ENCODE data around the gene BTC. TPM values are rescaled to one million over a fixed set of nuclear protein-coding genes. Genes with fewer than 3 reads are reported as not detected.

BTC gene
- total RNA-seq, 2 donors from 2014 or later = 3.4 to 6.1 TPM

DNA sequence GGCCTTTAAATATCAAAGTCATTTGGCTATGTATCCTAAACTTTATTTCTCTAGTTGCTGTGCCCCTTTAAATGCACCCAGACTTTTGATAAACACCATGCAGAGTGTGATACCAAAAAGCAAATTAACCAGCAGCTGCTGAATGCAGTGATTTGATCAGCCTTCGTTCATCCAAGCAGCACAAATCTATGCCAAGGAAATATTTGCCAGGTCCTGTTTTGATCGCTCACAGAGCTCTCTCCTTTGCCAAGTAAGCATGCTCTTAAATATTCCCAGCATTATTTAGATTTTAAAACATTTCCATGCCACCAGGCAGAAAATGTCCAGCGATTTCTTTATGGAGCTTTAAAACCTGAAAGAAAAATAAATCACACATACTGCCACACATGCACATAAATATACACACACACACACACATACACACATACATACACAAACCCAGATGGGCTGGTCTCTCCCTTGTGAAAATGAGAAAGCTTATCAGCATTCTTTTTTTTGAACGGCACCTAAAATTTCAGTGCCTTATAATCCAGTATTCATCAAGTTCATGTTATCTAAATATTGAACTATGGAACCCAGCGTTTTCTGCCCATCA lies 35.7 kb downstream of the BTC start:
- Histone ChIP-seq H3K27ac (no peak overlapping the region), H3K4me1 (no peaks in the 10 kb centered on the region), H3K9me3 (no peaks in the 10 kb centered on the region), H3K36me3 (no peaks in the 10 kb centered on the region), H3K27me3 (no peaks in the 10 kb centered on the region), H3K9ac (ENCODE audit: low read depth in 2 of 2, low read length in 2 of 2) (no peak overlapping the region), H3K4me3 (no peak overlapping the region)
- TF ChIP-seq CTCF (IDR thresholded peaks at IDR 0.05) = no peak
- intact Hi-C loops (cut with DNase I) = no loop called here
- no peak for DNase-seq

DNA sequence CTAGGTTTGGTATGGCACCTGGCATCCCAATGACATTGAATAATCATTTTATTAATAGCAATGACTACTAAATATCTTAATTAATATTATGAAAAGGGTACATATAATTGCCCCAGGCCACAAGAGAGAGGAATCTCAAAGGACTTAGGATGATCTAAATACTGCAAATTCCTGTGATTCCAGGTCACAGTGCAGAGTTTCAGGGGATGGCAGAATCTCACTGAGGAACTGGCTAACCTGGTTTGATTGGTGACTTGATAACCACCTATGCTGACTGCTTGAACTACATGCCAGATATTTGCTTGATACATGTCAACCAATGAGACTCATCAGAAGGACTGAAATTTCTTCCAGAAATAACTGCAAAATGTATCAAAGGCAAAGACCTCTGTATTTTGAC lies 37.2 kb downstream of the BTC start:
- no peak for DNase-seq
- Histone ChIP-seq H3K9me3 (no peaks in the 10 kb centered on the region), H3K4me1 (no peaks in the 10 kb centered on the region), H3K36me3 (no peaks in the 10 kb centered on the region), H3K4me3 (no peak overlapping the region), H3K27me3 (no peaks in the 10 kb centered on the region), H3K9ac (ENCODE audit: low read depth in 2 of 2, low read length in 2 of 2) (no peak overlapping the region), H3K27ac (no peak overlapping the region)
- no peak for TF ChIP-seq CTCF (IDR thresholded peaks at IDR 0.05)
- intact Hi-C loops (cut with DNase I) = no loop called here

DNA sequence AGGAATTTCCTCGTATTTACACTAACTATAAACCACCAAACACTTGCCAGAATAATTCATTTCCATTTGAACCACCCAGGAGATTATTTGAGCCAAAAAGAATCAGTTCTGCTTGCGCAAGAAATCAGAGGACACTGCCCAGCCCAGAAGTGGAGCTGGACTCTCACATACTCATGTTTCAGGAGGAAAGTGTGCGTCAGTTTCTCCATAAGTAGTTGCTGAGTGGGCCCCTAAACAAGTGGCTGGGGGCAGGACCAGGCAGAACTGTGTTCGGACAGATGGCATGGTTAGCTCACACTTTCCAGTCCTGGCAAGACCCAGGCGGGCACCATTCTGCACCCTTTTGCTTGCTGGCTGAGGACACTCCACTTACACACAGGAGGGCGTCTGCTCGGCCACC lies 38.8 kb downstream of the BTC start:
- H3K27ac ChIP-seq = no peak overlapping the region
- intact Hi-C loops (cut with DNase I) = no loop called here
- TF ChIP-seq CTCF (IDR thresholded peaks at IDR 0.05) = no peak
- no peak overlapping the region for H3K9ac ChIP-seq (ENCODE audit: low read depth in 2 of 2, low read length in 2 of 2)
- no peaks in the 10 kb centered on the region for H3K36me3 ChIP-seq
- no peaks in the 10 kb centered on the region for H3K27me3 ChIP-seq
- no peak overlapping the region for H3K4me3 ChIP-seq
- no peaks in the 10 kb centered on the region for H3K4me1 ChIP-seq
- peak; percentile 28 for DNase-seq
- no peaks in the 10 kb centered on the region for H3K9me3 ChIP-seq

GRCh38 chr4:74754218-74754617 lies 40.1 kb downstream of the BTC start:
- H3K27ac ChIP-seq = no peak overlapping the region
- no peaks in the 10 kb centered on the region for H3K4me1 ChIP-seq
- no peak for TF ChIP-seq CTCF (IDR thresholded peaks at IDR 0.05)
- no peaks in the 10 kb centered on the region for H3K27me3 ChIP-seq
- DNase-seq = no peak
- no peaks in the 10 kb centered on the region for H3K36me3 ChIP-seq
- H3K4me3 ChIP-seq = no peak overlapping the region
- H3K9ac ChIP-seq (ENCODE audit: low read depth in 2 of 2, low read length in 2 of 2) = no peak overlapping the region
- no peaks in the 10 kb centered on the region for H3K9me3 ChIP-seq
- intact Hi-C loops (cut with DNase I) = no loop called here

DNA sequence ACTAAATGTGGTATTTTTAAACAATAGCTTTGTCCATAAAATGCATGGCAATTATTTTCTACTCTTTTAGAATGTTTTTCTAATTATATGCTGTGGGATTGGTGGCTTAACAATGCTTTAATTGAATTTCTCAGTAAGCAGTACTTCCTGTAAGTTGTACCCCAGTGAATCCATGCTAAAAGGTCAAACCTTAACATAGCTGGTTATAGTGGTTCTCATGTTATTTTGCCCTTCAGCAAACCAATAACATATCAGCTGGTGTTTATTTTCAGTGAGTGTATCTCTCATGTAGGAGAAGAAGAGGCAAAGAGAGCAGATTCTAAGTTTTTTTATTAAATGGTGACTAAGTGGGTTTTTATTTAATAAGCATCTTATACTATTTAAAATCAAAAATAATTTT lies 41.5 kb downstream of the BTC start:
- Histone ChIP-seq H3K4me3 (no peak overlapping the region), H3K36me3 (no peaks in the 10 kb centered on the region), H3K9ac (ENCODE audit: low read depth in 2 of 2, low read length in 2 of 2) (no peak overlapping the region), H3K4me1 (no peaks in the 10 kb centered on the region), H3K27me3 (no peaks in the 10 kb centered on the region), H3K9me3 (no peaks in the 10 kb centered on the region), H3K27ac (no peak overlapping the region)
- DNase-seq = no peak
- intact Hi-C loops (cut with DNase I) = no loop called here
- TF ChIP-seq CTCF (IDR thresholded peaks at IDR 0.05) = no peak

All from colonic mucosa (tissue), 4 donors.